ENCODE data around the gene CDHR3.

CDHR3 gene

DNA sequence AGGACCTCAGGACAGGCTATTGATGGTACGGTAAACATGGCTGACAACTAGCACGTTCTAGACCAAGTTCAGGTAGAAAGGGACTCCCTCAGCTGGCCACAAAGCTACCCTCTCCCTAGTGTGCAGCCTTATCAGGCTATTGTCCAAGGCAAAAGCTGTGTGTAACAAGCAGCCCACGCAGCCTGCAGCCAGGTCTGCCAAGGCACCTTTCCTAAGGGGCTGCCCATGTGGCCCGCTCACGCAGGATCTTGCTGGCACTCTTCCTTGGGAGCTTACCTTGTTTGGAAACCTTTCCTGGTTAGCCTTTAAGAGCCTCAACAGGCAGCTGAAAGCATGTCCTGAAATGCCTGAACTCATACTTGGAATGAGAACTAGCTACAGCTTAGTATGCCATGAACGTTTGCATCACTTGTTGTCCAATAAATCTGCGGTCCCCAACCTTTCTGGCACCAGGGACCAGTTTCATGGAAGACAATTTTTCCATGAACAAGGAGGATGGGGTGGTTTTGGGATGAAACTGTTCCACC lies 97.4 kb downstream of the CDHR3 start:
- DNase-seq (ENCODE audit: extremely low spot score, insufficient read length, low read depth) (no peak), FAIRE-seq (no peak)

DNA sequence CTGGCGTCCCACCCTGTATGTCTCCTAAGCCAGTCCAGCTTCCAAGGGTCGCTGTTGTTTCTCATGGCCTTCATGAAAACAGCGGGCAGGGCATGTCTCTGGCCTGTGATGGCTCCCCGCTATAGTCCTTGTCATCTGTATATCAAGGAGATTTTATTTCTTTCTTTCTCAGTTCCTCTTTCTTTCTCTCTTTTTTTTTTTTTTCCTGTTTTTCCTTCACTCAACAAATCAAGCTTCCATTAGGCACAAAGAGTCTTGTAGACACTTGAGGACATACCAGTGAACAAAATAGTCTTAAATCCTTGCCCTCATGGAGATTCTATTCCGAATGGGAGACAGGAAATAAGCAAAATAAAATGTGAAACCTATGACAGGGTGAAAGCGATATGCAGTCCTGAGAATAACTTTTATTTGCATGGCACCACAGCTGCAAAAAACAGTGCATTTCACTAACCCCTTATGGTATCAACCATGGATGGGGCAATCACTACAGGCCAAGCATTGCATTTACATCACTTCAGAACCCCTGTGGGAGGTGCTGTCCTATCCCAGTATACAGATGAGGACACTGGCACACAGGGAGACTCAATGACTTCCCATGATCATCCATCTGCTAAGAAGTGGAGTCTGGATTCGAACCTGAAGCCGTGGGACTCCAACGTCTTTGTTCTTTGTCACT lies 98.4 kb downstream of the CDHR3 start:
- FAIRE-seq (peak; percentile 60), DNase-seq (ENCODE audit: extremely low spot score, insufficient read length, low read depth) (no peak)

DNA sequence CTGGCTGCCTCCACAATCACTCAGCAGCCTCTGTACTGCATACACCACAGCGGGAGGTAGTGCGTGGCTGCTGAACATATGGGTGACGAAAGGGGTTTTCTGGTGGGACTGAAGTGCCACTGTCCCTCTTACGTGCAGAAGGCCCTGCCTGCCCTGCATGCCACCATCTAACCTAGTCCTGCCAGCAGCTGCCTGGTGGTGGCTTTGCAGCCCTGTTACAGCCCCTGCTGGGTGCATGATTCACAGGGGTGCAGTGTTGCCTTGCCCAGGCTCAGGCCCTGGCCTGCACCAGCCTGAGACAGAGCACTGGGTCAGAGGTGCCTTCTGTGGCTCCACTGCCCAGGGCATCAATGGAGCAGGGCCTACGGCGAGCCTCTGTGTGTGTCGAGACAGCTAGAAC lies 98.9 kb downstream of the CDHR3 start:
- no peak for DNase-seq (ENCODE audit: extremely low spot score, insufficient read length, low read depth)
- FAIRE-seq: no peak

DNA sequence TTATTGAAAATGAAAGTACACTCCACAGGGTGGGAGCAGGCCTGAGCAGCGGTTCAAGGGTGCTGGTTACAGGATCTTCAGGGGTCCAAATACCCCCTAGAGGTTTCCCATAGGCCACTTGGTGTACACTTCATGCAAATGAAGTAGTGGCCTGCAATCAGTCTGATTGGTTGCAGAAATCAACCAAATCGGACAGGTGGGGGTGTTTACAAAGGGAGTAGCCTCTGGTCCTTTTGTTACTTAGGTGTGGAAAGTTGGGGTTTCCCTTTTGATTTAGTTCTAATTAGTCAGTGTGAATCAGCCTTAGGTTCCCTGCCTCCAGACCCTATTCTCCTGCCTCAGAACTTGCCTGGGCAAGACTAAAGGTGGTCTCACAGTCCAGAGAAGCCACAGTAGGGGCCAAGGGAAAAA lies 99.5 kb downstream of the CDHR3 start:
- DNase-seq (ENCODE audit: extremely low spot score, insufficient read length, low read depth): no peak
- FAIRE-seq: no peak

DNA sequence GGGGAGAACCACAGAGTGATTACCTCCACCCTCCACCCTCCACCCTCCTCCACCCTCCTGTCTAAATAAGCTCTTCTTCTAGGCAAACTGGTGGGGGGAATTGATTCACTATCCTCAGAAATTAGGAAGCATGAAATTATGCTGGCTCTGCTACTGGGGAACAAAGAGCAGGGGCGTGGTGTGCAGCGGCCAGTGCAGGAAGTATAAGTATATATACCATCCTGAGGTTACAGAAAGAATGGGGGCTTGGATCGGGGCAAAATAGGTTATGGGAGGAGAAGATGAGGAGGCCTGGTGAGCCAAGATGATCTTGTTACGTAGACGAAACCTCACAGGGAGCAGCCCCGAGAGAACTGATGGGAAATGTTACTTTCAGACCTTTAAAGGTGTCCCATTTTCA lies 100.0 kb downstream of the CDHR3 start:
- FAIRE-seq: no peak
- DNase-seq (ENCODE audit: extremely low spot score, insufficient read length, low read depth): no peak

DNA sequence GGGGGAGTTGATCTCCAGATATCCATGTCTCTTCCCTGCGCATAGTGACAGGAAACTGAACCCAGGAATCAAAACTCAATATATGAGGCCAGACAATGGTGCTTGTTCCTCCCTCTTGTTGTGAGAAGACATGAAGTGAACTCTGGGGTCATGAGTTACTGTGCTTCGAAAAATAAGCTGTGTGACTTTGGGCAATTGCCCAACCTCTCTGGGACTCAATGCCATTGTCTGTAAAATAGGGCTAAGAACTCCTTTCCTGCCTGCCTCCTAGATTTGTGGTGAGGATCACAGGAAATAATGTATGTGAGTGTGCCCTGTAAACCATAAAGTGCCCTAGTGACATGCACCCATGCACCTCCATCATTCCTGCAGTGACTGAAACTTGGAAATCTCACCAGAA lies 100.6 kb downstream of the CDHR3 start:
- FAIRE-seq: no peak
- DNase-seq (ENCODE audit: extremely low spot score, insufficient read length, low read depth): no peak

DNA sequence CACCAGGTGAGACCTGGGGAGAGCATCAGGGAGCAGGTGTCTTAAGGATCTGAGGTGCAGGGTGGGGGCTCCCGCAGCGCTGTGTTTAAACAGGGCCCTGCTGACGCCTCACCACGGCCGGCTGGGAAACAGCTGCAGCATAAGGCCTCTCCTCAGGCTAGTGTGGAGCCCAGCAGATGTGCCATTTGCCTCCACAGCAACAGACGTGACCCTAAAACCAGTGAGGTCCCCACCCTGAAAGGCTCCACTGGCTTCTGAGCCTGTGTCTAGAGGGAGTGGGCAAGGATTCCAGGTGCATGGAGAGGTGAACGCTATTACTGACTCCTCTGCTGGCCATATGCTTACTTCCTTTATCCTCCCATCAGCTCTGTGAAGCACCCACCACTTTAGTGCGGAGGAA lies 101.3 kb downstream of the CDHR3 start:
- FAIRE-seq (no peak), DNase-seq (ENCODE audit: extremely low spot score, insufficient read length, low read depth) (no peak)

DNA sequence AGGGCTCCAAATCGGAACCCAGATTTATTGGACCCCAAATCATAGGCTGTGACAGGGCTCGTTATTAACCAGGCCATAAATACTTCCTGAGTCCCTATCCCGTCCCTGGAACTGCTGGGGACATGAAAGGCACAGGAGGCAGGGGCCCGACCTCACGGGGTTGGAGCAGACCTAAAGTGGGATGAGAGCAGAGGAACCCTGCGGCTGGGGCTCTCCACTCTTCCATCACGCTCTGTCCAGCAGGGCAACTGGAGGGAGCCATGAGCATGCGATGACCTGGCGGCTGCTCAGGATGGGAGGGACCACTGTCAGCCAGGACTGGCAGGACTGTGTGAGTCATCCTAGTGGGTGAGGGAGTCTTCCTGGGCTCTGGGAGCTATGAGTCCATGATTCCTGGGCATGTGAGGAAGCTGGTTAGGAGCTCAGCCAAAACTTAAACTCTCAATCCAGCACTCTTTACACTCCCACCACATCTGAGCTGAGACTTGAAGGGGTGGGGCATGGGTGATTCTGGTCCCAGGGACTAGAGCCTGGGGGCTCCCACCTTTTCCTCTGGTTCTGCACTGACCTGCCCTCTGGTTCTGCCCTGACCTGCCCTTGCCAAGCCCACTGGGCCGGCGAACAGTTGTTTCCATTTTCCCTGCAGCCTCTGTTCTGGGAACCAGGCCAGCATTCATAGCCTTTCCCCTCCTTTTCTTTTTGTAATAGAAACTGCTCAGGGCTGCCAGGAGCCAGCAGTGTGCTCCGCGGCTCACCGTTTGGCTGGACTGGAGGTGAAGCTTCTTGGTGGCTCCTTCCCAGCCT lies 101.9 kb downstream of the CDHR3 start:
- no peak for FAIRE-seq
- DNase-seq (ENCODE audit: extremely low spot score, insufficient read length, low read depth): no peak

DNA sequence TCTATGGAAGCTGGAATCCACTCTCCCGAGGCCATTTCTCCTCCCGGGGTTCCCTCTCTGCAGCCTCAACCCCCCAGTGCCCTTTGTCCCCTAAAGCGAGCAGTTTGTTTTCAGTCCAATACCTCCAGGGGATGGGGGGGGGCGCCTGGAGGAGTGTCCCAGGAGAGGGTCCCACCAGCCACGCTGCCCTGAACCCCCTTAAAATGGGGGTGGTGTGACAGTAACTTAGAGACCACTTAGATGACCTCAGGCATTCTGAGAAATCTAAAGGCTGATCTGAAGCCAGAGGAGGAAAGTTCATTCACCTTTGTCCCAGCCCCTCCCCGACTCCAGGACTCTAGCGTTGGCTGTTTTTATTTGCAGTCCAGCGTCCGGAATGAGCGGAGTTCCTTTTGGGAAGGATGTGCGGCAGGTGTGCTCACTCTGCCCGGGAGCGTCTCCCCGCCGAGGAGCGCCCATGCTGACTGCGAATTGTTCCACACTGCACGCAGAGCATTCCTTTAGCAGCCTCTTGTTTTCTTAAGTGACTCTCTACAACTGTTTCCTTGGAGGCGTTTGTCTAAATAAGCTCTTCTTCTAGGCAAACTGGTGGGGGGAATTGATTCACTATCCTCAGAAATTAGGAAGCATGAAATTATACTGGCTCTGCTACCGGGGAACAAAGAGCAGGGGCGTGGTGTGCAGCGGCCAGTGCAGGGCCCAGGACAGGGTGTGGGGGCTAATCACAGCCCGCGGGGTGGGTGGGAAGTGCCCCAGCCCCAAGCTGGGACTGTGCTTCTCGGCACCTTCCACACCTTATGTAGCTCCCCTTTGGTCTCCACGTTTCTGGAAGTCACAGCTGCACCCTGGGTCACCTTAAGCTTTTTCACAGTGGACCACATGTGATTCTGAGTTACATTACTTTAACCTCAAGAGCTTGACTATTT lies 102.8 kb downstream of the CDHR3 start:
- FAIRE-seq (no peak), DNase-seq (ENCODE audit: extremely low spot score, insufficient read length, low read depth) (no peak)

DNA sequence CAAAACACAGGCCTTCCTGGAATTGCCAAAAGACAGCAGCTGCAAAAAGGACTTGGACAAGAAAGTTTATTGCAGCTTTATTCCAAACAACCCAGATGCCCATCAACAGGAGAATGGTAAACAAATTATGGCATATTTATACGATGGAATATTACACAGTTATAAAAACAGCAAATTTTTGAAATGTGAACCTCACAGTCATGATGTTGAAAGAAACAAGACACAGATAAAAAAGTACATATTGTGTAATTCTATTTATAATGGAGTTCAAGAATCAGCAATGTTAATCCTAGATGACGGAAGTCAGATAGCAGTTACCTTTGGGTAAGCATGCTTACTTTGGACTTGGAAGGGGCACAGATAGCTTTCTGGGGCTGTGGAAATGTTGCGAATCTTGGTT lies 104.6 kb downstream of the CDHR3 start:
- DNase-seq (ENCODE audit: extremely low spot score, insufficient read length, low read depth) (no peak), FAIRE-seq (no peak)

DNA sequence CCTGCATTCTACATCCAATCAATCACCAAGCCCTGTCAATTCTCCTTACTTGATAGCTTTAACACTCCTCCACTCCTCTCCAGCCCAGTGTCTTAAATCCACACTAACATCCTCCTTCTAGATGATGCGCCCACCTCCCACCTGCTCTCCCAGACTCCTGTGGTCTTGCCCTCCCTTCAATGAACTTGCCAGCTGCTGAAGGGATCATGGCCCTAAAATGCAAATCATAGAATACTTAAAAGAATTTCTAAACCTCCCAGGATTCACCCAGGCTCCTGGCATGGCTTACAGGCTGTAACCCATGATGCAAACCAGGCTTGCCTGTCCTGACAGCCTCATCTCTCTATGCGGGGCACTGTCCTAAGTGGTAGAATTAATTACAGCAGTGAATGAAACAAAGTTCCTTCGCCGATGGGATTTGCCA lies 105.5 kb downstream of the CDHR3 start:
- FAIRE-seq: no peak

DNA sequence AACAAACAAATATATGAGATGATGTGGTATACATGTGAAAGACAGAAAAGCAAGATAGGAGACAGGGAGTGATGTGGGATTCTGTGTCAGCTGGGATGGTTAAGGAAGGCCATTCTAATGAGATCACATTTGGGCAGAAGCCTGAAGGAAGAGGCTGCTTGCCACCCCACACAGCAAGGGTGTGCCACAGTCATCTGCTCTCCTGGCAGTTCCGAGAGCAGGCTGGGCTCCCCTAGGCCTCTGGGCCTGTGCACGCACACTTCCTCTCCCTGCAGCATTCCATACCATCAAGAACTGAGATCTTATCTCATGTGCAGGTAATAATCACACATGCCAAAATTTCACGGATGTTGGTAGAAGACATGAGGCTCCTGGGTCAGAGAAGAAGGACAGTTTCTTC lies 105.9 kb downstream of the CDHR3 start:
- FAIRE-seq (no peak), DNase-seq (ENCODE audit: extremely low spot score, insufficient read length, low read depth) (no peak)

More for the DNA sequence above, 105.5 kb downstream of the CDHR3 start:
- DNase-seq (ENCODE audit: extremely low spot score, insufficient read length, low read depth): no peak

DNA sequence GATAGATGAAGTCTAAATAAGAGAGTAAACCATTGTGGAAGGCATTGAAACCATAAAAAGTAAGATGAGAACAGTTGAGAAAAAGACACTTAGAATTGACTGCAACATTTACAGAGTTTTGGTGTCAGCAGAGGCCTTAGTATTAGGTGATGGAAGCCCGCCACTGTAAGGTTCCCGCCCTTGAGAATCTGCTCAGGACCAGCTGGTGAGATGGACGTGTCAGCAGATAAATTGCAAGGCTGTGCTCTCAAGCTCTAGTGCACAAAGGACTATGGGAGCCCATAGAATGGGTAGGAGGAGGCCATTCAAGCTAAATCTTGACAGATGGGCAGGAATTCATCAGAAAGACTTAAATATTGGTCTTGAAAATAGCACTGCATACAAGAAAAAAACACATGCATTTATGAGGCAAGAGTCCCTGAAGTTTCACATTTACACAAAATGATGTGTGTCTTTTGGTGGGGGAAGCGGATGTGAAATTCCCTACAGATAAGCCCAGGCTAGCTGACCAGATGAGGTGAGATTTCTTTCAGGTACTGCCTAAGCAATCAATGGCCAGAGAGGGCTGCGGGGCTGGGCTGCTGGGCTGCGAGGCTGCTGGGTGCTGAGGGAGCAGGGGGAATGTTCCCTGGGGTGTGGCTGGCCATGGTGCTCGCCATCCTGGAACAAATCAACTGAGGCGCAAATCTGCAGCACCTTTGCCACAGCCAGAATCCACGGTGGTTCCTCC lies 106.6 kb downstream of the CDHR3 start:
- peak; percentile 66 for FAIRE-seq
- no peak for DNase-seq (ENCODE audit: extremely low spot score, insufficient read length, low read depth)

DNA sequence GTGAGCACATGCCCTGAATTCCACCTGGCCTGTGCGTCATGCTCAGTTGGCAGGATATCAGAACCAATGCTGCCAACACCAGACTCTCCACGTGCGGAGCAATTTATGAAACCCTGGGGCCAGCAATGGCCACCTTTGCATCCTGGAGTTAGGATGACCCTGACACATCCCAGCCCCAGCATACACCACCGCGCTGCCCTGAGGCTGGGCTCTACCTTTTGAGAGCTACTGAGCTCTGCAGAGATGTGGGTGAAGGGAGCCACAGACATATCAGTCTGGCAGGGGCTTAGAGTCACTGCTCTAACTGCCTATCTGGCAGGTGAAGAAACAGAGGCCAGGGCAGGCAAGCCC lies 107.1 kb downstream of the CDHR3 start:
- no peak for DNase-seq (ENCODE audit: extremely low spot score, insufficient read length, low read depth)
- no peak for FAIRE-seq

DNA sequence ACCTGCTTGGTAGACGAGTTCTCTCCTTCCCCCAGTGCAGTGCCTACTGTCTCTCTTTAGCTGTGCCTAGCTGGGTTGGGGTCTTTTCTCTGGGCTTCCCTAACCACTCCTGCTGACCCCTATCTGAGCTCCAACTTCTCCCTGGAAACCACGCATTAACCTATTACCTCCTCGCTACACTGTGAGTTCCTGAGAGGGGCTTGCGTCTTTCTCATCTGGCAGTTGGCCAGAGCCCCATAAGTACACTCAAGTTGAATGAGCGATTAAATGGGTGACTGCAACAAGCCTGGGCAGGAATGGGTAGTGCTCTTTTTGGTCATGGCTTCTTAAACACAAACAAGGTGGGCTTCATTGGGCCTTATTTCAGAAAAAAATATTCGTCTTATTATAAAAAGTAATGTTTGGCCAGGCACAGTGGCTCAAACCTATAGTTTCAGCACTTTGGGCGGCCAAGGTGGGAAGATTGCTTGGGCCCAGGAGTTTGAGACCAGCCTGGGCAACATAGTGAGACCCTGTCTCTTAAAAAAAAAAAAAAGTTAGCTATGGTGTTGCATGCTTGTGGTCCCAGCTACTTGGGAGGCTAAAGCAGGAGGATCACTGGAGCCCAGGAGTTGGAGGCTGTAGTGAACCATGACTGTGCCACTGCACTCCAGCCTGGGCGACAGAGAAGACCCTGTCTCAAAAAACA lies 107.6 kb downstream of the CDHR3 start:
- no peak for DNase-seq (ENCODE audit: extremely low spot score, insufficient read length, low read depth)
- no peak for FAIRE-seq

DNA sequence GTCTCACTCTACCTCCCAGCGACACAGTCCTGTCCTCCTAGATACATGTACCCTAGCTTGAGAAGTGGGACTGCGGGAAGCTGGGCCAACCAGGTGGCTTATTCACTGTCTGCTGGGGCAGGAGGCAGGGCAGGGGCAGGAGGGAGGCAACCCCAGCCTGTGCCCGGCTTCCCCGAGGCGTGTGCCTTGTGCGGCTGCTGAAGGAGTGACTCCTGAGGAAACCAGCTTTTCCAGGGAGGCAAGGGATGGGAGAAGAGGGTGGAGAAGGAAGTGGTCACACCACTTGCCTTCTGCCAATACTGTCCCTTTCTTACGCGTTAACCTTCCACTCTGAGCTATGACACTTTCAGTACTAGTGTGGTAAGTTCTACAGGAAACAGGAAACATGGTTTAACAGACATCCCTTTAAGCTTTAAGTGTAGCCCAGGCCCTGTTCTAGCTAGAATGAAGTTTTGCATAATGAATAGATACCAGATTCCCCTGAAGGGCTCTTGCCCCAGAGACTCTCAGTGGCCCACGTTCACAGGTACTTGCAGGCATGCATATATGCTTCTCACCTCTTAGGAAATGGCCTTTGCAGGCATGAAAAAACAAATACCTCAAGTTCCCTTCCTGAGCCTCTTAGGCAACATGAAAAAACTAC lies 108.4 kb downstream of the CDHR3 start:
- FAIRE-seq: peak; percentile 97
- peak; percentile 67 for DNase-seq (ENCODE audit: extremely low spot score, insufficient read length, low read depth)

DNA sequence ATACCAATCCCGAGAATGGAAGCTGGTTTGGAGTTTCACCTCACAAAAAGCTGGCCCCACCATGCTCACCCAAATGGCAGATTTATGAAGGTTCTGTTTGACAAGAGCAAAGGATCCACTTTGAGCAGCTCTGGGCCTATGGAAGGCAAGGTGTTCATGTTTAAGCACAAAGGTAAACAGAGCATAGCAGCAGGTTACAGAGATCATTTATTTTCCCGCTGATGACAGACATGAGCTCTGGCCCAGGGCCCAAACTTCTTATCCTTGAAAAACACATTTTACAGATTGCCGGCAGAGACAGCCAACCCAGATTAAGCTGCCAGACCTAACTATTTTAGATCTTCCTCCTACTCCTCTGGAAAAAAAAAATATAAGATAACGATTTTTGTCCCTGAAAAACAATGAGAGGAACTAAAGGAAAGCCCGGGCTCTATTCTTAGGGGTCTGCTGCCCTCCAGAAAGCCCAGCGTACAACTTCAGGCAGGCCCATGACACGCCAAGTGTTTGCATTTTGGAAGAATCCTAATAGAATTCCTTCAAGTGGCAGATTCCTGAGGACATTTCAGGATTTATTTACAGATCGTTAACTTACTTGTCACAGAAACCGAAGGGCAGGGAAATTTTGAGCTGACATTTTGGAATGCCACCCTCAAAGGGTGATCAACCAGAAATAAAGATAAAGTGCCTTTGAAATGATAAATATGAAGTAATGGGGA lies 109.1 kb downstream of the CDHR3 start:
- no peak for FAIRE-seq

DNA sequence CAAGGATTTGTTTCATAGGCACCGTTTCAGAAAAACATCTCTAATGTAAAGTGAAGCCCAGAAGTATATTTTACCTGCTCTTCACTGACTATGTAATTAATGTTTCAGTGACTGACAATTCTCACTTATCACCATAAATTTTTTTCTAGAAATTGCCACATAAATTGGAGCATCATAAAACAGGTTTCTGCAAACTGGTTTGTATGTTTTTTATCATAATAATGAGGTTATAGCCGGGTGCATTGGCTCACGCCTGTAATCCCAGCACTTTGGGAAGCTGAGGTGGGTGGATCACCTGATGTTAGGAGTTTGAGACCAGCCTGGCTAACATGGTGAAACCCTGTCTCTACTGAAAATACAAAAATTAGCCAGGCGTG lies 109.6 kb downstream of the CDHR3 start:
- no peak for DNase-seq (ENCODE audit: extremely low spot score, insufficient read length, low read depth)
- FAIRE-seq: no peak

More for the DNA sequence above, 109.1 kb downstream of the CDHR3 start:
- no peak for DNase-seq (ENCODE audit: extremely low spot score, insufficient read length, low read depth)

Measured in GM18507 (cell line).